Muscle of back (tissue), 11 donors: ENCODE data around the gene DLL1. TPM values are rescaled to one million over a fixed set of nuclear protein-coding genes. Genes with fewer than 3 reads are reported as not detected.
A peak's percentile ranks its signal among the peaks of the same experiment; 100 is the strongest.

Experiments
- DNase-seq, 3 donors: peaks; one replicate each; pipeline versions ENCODE4 v3.0.0 to v3.0.0-alpha.2; 2013
- polyA plus RNA-seq, 10 donors: library from polyadenylated mRNA; unstranded; fragments of 120-200 nt; gene quantifications; one replicate each; pipeline ENCODE4 v1.2.1, GENCODE V29; 2013; ENCODE audit not compliant: insufficient read length in 10 of 10

DLL1 gene
- polyA plus RNA-seq, 10 donors = 13.2 to 18.8 (median 16.6) TPM

DNA sequence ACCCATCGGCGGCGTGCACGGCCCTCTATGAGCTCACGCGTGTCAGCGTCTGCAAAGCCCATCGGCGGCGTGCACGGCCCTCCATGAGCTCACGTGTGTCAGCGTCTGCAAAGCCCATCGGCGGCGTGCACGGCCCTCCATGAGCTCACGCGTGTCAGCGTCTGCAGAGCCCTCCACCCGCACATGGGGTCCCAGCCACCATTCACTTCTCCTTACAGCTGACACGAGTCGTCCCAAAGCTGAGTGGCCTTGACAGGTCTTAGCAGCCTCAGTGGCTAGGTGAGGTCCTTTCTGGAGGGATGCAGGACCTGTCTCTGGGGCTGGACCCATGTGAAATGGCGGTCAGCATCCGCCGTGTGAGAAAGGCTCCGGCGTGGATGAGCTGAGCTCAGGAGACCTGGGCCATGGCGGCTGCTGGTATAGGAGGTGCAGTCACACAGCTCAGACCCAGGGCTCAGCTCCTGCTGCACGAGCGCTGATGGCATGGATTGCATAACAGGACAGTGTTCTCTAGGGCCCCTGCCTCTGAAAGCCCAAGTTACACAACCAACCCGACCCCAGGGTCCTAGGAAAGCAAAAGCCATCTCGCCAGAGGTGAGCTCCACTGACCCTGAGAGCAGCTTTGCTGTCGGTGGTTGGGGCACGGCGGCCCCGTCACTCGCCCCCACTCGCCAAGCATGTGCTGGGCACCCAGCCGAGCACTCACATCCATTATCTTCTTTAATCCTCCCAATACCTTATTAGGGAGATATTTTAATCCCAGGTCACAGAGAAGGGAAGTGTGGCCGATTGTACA, 38.9 kb downstream of the DLL1 start:
- no peak for DNase-seq

DNA sequence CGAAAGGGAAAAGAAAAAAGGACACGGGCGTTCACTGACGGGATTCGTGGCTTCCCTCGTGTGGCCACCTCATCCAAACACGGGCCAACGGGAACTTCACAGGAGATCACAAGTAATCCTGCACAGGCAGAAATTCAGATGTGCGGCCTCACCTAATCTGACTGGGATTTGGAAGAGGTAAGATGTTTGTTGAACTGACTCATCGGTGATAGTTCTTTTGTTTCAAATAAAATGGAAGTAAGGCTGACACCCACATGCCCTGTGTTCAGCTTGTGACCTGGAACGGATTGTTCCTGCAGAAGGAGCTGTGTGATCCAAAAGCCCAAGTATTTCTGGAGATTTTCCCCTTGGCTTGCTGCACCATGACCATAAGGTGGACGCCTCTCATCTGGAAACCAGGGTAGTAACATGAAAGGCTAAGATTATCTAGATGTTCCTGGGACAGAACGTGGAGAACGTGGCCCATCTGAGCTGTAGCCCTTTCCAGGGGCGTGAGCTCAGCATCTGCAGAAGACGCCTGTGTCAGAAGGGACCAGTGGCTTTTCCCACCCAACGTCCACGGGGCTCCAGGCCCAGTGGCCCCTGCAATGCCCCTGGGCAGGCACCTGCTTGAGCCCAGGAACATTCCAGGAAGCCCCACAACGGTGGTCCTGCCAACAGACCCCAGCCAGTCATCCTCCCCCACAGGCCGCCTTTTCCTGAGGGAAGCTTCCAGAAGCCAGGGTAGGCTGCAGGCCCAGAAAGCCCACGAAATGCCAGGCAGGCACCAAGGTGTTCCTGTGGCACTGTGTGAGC, 39.7 kb downstream of the DLL1 start:
- DNase-seq = no peak

DNA sequence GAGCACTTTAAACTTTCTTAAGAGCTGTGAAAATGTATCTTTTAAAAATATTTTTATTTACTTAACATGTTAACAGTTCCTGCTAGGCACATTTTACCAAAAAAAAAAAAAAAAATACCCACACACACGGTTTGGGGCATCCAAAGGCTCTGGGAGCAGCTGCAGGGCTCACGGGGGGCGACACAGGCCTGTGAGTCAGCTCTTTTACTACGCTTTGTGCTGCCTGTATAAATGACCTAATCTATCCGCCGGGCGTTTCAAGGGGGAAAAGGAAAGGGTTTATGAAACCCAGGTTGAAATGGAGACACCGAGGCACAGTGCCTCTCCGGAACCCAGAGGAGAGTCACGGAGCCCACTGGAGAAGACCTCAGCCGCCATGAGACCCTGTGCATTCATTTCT, 40.4 kb downstream of the DLL1 start:
- no peak for DNase-seq

DNA sequence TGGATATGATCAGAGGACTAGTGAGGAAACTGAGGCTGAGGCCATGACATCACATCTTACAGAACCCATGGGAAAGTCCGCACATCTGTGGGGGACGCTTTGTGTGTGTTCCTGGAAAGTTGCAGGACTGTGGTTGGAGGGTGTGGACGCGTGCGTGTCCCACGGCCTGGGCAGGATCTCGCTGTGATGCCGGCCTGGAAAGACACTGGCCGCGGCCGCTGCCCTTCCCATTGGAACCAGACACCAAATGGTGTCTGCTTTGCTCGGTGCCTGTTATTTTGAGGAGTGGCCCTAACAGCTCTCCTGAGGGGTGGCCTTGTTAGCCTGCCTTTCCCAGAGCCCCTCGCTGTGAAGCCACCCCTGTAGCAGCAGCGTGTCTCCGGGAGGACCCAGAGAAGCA, 41.1 kb downstream of the DLL1 start:
- DNase-seq = no peak

DNA sequence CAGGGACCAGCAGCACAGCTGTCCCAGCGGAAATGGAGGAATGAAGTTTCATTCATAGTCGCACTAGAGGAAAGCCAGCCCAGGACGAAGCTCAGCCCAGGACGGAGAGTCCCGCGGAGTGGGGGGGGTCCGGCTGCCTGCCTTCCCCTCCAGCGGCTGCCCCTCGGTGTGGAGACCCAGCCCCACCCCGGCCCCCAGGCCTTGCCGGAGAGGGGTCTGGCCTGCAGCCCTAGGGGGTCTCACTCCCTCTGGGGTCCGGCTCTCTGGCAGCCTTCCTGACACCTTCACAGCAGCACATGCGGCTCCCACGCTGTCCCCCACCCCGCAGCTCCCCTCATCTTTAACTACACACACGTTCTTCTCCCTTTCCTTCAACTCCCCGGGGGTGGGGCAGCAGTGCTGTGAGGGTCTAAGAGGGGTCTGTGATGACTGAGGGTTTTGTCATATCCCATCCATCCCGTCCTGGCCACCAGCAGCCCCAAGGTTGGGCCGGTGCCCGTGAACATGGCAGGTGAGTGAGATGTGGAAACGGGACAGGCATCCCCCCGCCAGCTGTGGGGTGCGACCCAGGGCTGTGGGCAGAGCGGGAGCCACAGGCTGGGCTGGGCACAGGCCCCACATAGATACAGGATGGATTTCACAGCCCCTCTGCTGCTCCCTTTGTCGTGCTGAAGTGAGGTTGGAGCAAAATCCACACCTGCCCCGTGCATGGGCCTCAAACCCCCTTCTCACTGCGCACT, 41.8 kb downstream of the DLL1 start:
- DNase-seq = no peak

- DNase-seq = peak in 1 of 3 donors; percentile 49
Observed at GRCh38 chr6:170248111-170248805, 42.6 kb downstream of the DLL1 start.

- no peak for DNase-seq
Observed at GRCh38 chr6:170247178-170247701, 43.6 kb downstream of the DLL1 start.

DNA sequence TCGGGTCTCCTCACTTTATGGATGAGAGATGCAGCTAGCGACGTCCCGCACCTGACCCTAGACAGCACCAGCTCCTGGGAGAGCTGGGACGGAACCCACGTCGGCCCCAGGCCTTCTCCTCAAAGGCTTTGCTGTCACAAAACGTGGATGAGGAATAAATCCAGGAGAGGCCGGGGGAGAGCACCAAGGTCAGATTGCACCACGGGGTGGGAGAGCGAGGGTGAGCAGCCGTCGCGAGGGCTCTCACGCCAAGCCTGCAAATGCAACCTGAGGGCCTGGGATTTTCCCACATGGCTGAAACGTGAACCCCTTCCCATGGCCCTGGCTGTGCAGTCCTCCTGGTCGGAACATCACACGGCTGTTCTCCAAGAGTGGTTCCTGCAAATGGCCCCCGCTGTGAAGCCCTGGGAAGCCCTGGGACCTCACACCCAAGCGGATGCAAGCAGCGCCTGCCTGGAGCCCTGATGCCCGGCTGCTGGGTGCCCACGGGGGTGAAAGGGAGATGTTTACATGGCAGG, 45.3 kb downstream of the DLL1 start:
- DNase-seq = no peak

DNA sequence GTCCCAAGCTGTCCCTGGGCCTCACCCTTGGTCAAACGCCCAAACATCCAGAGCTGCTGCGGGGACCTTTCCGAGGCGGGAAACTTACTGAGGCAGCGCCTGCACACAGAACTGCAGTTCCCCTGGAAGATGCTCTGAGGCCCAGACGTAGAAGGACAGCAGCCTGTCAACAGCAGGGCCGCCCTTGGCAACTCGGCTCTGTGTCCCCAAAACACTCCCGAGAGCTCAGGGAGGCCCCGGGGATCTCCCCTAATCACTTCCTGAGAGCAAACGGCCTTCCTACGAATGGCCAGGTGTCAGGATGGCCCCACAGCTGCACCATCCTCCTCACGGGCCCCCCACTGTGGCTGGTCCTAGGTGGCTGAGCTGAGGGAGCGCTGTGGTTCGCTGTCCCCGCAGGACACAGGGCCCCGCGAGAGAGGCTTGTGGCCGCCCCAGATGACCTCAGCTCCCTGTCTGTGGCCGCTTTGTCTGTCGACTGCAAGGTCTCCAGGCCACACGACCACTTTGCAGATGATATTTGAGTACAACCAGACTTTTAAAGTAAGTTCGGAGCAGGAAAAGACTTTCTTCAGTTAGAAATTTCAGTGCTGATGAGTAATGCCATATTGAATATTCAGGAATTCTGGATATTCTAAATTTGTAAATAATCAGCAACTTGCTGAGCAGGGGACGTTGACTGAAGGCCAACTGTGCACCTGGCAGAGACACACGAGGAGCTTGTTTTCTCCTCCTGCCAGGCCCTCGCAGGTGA, 46.0 kb downstream of the DLL1 start:
- no peak for DNase-seq

- peak in 2 of 3 donors; percentile 51 to 80 for DNase-seq
Observed at GRCh38 chr6:170243791-170244291, 47.0 kb downstream of the DLL1 start.

DNA sequence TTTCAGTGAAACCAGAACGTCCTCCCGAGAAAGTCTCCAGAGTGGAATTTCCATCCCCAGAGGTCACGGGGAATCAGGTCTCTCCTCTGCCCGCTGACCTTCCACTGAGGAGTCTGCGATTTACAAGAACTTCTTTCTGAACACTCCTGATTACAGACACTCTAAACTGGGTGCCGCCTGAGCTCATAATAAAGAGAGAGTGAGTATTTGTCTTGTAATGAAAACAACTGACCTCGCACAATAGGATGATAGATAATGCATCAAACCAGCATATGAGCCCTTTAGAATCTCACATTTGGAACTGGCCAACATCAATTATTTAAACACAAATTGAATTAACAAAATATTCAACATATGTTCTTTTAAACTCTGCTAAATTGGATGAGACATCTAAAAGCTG, 47.5 kb downstream of the DLL1 start:
- DNase-seq = no peak

GRCh38 chr6:170238741-170239565, 51.9 kb downstream of the DLL1 start:
- DNase-seq = no peak

- no peak for DNase-seq
Observed at GRCh38 chr6:170237999-170238740, 52.7 kb downstream of the DLL1 start.

DNA sequence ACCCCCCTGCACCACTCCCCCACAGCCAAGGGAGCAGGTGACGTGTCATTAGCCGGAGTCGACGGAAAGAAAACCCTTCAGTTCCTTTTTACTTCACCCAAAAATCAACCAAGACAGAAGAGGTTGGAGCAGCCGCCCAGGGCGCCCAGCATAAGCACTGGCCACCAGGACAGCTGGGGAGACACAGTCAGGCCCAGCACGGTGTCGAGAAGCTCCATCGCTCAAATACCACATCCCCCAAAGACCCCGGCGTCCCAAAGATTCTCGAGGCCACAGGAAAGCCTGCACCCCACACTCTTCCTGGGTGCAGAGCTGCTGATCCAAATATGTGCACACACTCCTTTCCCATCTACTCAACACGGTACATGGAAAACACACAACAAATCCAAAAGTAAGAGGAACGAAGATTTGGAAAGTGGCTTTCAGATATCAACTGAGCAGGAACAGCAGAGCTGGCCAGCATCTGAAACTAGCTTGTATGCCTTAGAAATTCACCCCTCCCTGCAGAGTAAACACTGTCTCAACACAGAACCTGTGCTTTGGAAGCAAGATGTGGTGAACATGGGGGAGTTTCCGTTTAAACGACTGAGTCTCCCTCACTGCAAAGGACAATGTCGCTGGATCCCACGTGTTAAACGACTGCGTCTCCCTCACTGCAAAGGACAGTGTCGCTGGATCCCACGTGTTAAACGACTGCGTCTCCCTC, 54.6 kb downstream of the DLL1 start:
- DNase-seq = no peak

- no peak for DNase-seq
Observed at GRCh38 chr6:170235391-170236125, 55.3 kb downstream of the DLL1 start.

DNA sequence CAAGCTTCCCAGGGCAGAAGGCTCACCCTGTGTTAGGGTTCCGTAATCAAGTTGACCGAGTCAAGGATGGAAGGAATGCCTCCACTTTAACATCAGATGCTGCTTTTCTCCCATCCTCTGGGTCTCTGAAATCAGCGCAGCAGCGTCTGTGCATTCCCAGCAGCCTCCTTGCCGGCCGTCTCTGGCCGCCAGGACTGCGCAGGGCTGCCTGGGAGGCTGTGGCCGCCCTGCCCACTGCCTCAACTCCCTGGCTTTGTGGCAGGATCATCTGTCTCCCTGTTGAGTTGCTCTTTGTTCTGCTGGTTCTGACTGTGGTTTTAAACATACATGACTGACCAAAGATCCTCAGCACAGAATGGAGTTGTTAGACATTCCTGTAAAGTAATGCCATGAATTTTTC, 56.5 kb downstream of the DLL1 start:
- no peak for DNase-seq
